GM12872 (cell line): Measurements from ENCODE around the gene ANKS1B.

Experiments used
- TF ChIP-seq, protein P1 (sequence below): IDR thresholded peaks from 3 replicates; pipeline ENCODE4 v1.5.1; 2011; ENCODE audit warnings: low read depth, mild to moderate bottlenecking, low read length, moderate library complexity; ENCODE audit not compliant: insufficient read depth

The ANKS1B gene

DNA sequence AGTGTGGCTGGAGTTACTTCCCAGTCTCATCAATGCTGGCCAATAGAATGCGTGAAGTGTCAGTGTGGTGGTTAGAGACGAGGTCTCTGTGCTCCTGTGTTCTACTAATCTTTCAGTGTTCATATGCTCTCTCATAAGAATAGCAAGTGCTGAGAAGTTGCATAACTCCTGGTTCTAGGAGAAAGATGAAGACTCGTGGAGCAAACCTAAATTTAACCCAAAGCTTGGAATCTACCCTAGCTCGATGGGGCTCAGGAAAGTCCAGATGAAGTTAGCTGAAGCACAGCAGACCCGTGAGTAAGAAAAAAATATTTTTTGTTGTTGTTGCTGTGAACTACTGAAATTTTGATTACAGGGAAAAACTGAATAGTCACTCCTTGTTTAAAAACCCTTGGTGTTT, 927.1 kb downstream of the ANKS1B start:
- TF ChIP-seq, protein P1, sequence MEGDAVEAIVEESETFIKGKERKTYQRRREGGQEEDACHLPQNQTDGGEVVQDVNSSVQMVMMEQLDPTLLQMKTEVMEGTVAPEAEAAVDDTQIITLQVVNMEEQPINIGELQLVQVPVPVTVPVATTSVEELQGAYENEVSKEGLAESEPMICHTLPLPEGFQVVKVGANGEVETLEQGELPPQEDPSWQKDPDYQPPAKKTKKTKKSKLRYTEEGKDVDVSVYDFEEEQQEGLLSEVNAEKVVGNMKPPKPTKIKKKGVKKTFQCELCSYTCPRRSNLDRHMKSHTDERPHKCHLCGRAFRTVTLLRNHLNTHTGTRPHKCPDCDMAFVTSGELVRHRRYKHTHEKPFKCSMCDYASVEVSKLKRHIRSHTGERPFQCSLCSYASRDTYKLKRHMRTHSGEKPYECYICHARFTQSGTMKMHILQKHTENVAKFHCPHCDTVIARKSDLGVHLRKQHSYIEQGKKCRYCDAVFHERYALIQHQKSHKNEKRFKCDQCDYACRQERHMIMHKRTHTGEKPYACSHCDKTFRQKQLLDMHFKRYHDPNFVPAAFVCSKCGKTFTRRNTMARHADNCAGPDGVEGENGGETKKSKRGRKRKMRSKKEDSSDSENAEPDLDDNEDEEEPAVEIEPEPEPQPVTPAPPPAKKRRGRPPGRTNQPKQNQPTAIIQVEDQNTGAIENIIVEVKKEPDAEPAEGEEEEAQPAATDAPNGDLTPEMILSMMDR: no peak

DNA sequence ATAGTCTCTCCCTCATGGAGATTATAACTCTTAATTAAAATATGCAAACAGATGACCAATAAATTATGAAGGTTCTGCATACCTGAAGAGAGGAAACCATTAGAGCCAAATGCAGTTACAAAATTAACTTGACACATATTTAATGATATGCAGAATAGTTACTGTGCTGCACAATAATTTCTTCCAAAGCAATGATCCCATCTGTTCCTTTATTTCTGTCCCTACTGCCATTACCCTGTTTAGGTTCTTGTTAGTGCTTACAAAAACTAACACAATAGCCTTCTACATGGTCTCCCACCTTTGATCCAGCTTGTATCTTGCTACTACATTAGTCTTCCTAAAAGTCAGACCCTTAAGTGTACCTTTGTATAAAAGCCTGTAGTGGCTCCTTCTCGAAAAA, 928.5 kb downstream of the ANKS1B start:
- TF ChIP-seq, protein P1: no peak

DNA sequence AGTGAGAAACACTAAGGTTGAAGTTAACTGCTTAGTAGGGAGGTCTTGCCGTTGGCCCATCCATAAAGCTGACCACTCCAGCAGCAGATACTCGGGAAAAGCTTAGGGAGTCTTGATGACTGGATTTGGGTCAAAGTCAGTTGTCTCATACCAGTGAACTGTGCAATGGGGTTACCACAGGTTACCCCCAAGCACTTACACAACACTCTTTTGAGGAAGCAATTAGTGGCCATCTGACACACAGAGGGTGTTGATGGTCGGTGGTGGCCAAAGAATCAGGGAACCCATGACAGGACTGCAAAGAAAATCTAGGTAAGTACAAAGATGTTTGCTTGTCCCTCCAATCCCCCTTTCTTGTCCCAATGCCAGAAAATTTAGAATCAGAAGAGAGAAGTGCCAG, 929.4 kb downstream of the ANKS1B start:
- TF ChIP-seq, protein P1: no peak

DNA sequence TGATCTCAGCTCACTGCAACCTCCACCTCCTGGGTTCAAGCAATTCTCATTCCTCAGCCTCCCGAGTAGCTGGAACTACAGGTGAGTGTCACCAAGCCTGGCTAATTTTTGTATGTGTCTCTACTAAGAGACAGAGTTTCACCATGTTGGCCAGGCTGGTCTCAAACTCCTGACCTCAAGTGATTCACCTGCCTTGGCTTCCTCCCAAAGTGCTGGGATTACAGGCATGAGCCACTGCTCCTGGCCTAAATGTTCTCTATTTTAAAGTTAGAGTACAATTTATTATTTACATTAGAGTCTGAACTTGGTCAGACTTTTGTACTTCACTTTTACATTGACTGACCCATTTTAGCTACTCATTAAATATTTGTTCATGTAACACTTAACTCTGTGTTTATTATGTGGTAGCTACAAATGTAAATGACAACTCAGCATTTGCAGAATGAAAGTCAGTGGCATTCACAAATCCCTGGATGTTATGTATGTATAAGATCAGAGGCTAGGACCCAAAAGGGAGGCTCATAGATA, 930.1 kb downstream of the ANKS1B start:
- TF ChIP-seq, protein P1: no peak

DNA sequence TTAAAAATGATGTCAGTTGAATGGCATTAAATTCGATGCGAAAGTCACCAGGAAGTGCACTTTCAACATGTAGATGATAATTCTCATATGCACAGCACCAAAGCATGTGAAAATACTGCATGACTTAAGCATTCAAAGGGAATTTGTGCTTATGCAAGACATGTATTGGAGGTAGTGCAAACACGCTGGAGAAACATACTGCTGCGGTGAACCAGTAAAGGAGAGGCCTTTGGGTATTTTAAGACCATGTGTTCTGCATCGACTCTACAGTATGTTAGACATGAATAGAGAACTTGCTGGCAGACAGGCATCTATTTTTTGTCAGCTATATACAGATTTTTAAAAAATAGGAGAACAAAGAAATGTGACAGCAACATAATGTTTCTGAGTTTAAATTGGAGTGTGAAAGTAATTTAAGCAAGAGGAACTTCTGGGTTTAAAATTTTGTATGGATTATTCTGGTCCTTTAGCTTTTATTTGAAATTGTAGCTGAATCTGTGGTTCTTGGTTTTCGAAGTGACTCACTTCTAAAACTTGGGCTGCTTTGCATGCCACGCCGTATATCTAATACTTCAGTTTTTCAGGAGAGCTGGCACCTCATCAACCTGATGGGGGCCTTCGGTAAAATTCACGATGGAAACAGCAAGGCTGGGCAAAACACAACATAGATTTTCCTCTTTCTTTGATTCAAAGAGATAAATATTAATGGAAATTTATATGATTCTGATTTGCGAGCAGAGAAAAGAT, 930.9 kb downstream of the ANKS1B start:
- TF ChIP-seq, protein P1: no peak

DNA sequence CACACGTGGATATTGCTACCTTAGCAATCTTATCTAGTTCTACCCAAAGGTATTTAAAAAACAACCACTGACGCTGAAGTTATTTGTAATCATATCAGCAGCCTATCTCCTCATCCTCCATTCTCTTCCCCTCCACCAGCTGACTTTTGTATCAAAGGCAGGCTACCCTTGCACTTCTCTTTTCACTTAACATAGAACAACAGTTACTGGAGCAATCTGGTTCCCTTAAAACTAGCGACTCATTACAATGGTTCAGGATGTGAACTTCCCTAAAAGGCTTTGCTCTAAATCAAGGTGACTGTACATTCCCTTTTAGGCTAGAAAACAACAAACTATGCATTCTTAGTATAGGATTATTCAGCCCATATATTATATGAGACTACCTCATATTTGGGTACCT, 935.0 kb downstream of the ANKS1B start:
- TF ChIP-seq, protein P1: no peak

DNA sequence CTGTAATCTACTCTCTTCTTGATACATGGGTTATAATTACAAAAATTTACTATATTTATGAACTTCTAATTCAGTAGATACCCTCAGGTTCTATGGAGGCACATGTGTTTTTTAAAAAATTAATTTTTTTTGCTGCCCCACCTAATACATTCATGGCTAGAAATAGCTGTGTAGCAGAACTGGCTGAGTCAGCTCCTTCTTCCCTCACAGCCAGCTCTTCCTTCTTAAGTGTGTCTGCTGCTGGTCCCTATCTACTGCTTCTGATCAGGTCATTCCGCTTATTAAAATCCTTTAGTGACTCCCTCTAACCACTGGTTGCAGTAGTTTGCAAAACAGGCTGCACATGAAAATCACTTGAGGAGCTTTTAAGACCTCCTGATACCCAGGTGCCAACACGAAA, 939.6 kb downstream of the ANKS1B start:
- TF ChIP-seq, protein P1: no peak
